ENCODE data around the gene VWC2. TPM values are rescaled to one million over a fixed set of nuclear protein-coding genes. Genes with fewer than 3 reads are reported as not detected.

Gene VWC2
- total and polyA plus RNA-seq, 2 of the 8 experiments (the other 6 are each of a cell fraction or from before 2014, with no cell fraction given): 0.24 to 0.30 TPM

DNA sequence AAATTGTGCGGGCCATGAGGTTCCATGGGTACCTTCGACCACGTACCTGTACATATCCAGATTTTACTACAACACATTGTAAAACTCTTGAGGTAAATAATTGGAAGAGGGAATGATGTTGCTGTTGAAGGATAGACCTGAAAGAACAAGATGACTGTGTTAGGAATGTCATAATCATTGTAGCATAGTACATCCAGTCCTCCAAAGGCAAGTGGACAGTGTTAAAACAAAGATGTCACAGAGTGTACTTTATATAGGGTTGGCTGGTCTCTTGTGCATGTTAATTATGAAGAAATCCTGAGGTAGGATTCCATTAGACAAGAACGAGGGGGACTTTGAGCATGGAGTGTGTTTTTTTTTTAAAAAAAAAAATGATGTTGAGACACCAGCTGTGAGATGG is 30.4 kb downstream of the VWC2 start:
- no peak overlapping the region for H2AK5ac ChIP-seq (ENCODE audit: low read depth, low read length)
- no peak overlapping the region for H3K14ac ChIP-seq (ENCODE audit: insufficient read length)
- no peaks in the 10 kb centered on the region for H3K9me3 ChIP-seq (ENCODE audit: insufficient read depth in 2 of 2, low read depth in 1 of 2, low read length in 1 of 2)
- no peak overlapping the region for H4K8ac ChIP-seq (ENCODE audit: extremely low read depth, insufficient read depth, low read length)
- POLR2A ChIA-PET (ENCODE audit: partially characterized antibody): no interaction called here
- H4K5ac ChIP-seq (ENCODE audit: insufficient read length, low read depth, low read length): no peak overlapping the region
- FAIRE-seq (no peak), DNase-seq (ENCODE audit: low read depth in 1 of 2, low spot score in 2 of 2) (no peak)
- no peaks in the 10 kb centered on the region for H3K79me1 ChIP-seq (ENCODE audit: low read depth, low read length)
- no peak overlapping the region for H3K23ac ChIP-seq (ENCODE audit: insufficient read length)
- H2BK15ac ChIP-seq (ENCODE audit: low read length): no peak overlapping the region
- no peak overlapping the region for H3K27ac ChIP-seq (ENCODE audit: low read depth, low read length)
- H2BK12ac ChIP-seq (ENCODE audit: low read depth, low read length): no peak overlapping the region
- H4K20me1 ChIP-seq (replicated peaks in 1 of 2; ENCODE audit: control insufficient read depth in 1 of 2, insufficient read depth in 2 of 2, low read length in 2 of 2): no peaks in the 10 kb centered on the region
- no peak overlapping the region for H2BK120ac ChIP-seq (replicated peaks; ENCODE audit: low read depth, low read length)
- no peak overlapping the region for H3K4ac ChIP-seq (replicated peaks; ENCODE audit: insufficient read length, low read depth, low read length)
- H3K9ac ChIP-seq (replicated peaks in 1 of 4; ENCODE audit: extremely low read depth in 1 of 4, low read depth in 3 of 4, low read length in 3 of 4): no peak overlapping the region
- WGBS, 2 experiments (ENCODE audit: extremely low coverage in 1 of 2, insufficient coverage in 1 of 2, insufficient read length in 1 of 2, insufficient replicate concordance in 2 of 2, low coverage in 1 of 2, low lambda C conversion rate in 2 of 2, missing lambda C conversion rate in 1 of 2): 91% methylated on average over 4 of the region's 4 CpGs; no CpG with 5 or more reads in 1 of the 2 experiments
- H3K18ac ChIP-seq (ENCODE audit: extremely low read depth, low read length): no peak overlapping the region
- no peaks in the 10 kb centered on the region for H3K79me2 ChIP-seq (ENCODE audit: control insufficient read depth in 1 of 2, insufficient read depth in 2 of 2, low read length in 2 of 2)
- no peaks in the 10 kb centered on the region; a peak in 2 of 7 replicates for H3K27me3 ChIP-seq (replicated peaks in 1 of 4; ENCODE audit: control insufficient read depth in 3 of 4, extremely low read depth in 1 of 4, insufficient read depth in 3 of 4, low read length in 3 of 4)
- H3K23me2 ChIP-seq (ENCODE audit: low read depth, low read length): no peaks in the 10 kb centered on the region; the same call in 1 of the 2 replicates
- no peak overlapping the region for H3K56ac ChIP-seq (replicated peaks; ENCODE audit: insufficient read length, low read depth, low read length)
- H3K36me3 ChIP-seq (ENCODE audit: control insufficient read depth in 2 of 4, insufficient read depth in 4 of 4, low read length in 3 of 4): no peaks in the 10 kb centered on the region
- H2AFZ ChIP-seq (ENCODE audit: low read length): no peak overlapping the region
- H4K91ac ChIP-seq (replicated peaks; ENCODE audit: insufficient read length, low read length): no peak overlapping the region
- H3K4me1 ChIP-seq (replicated peaks in 1 of 4; ENCODE audit: control insufficient read depth in 3 of 4, insufficient read depth in 4 of 4, low read length in 3 of 4): no peaks in the 10 kb centered on the region
- H2BK5ac ChIP-seq (ENCODE audit: low read depth, low read length): no peak overlapping the region
- no peak overlapping the region for H2BK20ac ChIP-seq (ENCODE audit: low read length)
- CTCF ChIA-PET (ENCODE audit: partially characterized antibody): interaction anchor here (0.6 to 0.7 kb wide), 2 partner anchors 12 to 859 kb away, joined by 3 read pairs; no protein-coding TSS in a partner anchor
- no peak overlapping the region for H3K4me3 ChIP-seq (ENCODE audit: extremely low read depth in 1 of 4, insufficient read depth in 2 of 4, low read depth in 3 of 4, low read length in 4 of 4)
- no peak overlapping the region for H3K4me2 ChIP-seq (ENCODE audit: insufficient read depth in 1 of 2, low read depth in 2 of 2, low read length in 2 of 2)
- TF ChIP-seq GTF2F1 (IDR thresholded peaks at IDR 0.05; ENCODE audit: borderline replicate concordance, low read depth, low read length): no peak
- no peak for TF ChIP-seq CBX8 (IDR thresholded peaks at IDR 0.05; ENCODE audit: borderline replicate concordance, low read depth, low read length)
- TF ChIP-seq JUND (IDR thresholded peaks at IDR 0.05; ENCODE audit: low read length): no peak
- no peak for TF ChIP-seq BACH1 (IDR thresholded peaks at IDR 0.05; ENCODE audit: low read length)
- no peak for TF ChIP-seq POU5F1 (IDR thresholded peaks at IDR 0.05; ENCODE audit: low read depth, low read length)
- no peak for TF ChIP-seq TAF1 (IDR thresholded peaks at IDR 0.05; ENCODE audit: low read depth, low read length)
- TF ChIP-seq POLR2A (IDR thresholded peaks at IDR 0.05; ENCODE audit: control extremely low read depth in 1 of 2, low read depth in 2 of 2, low read length in 2 of 2): no peak
- TF ChIP-seq FOSL1 (IDR thresholded peaks at IDR 0.05; ENCODE audit: insufficient read depth, low read depth, low read length): no peak
- no peak for TF ChIP-seq ATF2 (IDR thresholded peaks at IDR 0.05; ENCODE audit: low read length)
- no peak for TF ChIP-seq RXRA (IDR thresholded peaks at IDR 0.05; ENCODE audit: insufficient read depth, low read depth, low read length)
- no peak for TF ChIP-seq KDM5A (IDR thresholded peaks at IDR 0.05; ENCODE audit: low read length)
- TF ChIP-seq SIX5 (IDR thresholded peaks at IDR 0.05; ENCODE audit: low read depth, low read length): no peak
- TF ChIP-seq NRF1 (IDR thresholded peaks at IDR 0.05; ENCODE audit: low read depth, low read length): no peak
- no peak for TF ChIP-seq TBP (IDR thresholded peaks at IDR 0.05; ENCODE audit: low read depth, low read length)
- TF ChIP-seq CHD1 (IDR thresholded peaks at IDR 0.05; ENCODE audit: low read depth, low read length): no peak

All from H1 (cell line).